GM12874 (cell line): ENCODE data around the gene HTRA2.
A peak's percentile ranks its signal among the peaks of the same experiment; 100 is the strongest.

Experiments
- TF ChIP-seq, protein P1 (sequence below): IDR thresholded peaks from 2 replicates; pipeline ENCODE4 v1.5.1; 2011; ENCODE audit warnings: low read depth, mild to moderate bottlenecking, control low read depth, low read length, moderate library complexity; ENCODE audit not compliant: insufficient read depth

The HTRA2 gene

DNA sequence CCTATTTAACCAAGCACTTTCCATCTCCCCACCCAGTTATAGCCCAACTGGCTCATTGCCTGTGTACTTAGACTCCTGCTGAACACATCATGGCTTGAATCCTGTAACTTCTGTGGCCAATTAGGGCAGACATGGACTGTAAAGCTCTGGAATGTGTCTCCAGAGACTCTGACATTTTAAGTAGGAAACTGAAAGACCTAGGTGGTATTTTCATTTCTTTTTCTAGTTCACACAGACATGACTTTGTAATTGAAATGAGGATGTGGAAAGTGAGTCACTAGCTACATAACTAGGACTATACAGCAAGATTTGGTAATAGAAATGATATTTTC, 37.0 kb downstream of the HTRA2 start:
- TF ChIP-seq, protein P1, sequence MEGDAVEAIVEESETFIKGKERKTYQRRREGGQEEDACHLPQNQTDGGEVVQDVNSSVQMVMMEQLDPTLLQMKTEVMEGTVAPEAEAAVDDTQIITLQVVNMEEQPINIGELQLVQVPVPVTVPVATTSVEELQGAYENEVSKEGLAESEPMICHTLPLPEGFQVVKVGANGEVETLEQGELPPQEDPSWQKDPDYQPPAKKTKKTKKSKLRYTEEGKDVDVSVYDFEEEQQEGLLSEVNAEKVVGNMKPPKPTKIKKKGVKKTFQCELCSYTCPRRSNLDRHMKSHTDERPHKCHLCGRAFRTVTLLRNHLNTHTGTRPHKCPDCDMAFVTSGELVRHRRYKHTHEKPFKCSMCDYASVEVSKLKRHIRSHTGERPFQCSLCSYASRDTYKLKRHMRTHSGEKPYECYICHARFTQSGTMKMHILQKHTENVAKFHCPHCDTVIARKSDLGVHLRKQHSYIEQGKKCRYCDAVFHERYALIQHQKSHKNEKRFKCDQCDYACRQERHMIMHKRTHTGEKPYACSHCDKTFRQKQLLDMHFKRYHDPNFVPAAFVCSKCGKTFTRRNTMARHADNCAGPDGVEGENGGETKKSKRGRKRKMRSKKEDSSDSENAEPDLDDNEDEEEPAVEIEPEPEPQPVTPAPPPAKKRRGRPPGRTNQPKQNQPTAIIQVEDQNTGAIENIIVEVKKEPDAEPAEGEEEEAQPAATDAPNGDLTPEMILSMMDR: no peak

DNA sequence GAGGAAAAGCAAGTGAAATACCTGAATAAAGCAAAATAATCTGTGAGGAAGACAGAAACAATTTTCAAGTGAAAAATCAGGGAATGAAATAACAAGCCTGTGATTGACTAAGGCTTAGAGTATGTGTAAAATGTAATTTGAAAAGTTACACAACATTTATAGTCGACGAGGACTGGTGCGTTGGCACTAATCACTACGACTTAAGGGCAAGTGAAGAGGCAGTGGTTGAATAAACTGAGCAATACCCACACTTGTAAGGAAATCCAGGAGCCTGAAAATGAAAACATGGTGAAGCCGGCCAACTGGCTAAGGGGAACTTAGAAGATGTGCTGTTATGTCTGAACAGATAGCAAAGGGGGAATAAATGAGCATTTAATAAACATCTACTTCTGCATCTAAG, 38.1 kb downstream of the HTRA2 start:
- TF ChIP-seq, protein P1: no peak

DNA sequence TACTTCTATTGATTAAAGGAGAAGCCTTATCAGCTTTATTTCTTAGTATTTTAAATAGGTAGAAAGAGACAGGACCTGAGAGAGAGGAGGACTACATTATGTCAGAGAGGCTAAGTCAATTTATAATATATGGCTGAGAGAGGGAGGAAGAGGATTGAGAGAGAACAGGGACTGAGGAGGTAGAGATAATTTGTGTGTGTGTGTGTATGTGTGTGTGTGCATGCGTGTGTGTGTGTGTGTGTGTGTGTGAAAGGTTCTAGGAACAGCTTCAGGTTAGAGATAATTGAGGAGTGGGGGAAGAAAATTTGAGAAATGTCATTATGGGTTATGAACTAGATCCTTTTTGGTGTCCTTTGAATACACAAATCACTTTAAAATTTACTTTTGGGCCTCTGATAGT, 40.0 kb downstream of the HTRA2 start:
- TF ChIP-seq, protein P1: no peak

DNA sequence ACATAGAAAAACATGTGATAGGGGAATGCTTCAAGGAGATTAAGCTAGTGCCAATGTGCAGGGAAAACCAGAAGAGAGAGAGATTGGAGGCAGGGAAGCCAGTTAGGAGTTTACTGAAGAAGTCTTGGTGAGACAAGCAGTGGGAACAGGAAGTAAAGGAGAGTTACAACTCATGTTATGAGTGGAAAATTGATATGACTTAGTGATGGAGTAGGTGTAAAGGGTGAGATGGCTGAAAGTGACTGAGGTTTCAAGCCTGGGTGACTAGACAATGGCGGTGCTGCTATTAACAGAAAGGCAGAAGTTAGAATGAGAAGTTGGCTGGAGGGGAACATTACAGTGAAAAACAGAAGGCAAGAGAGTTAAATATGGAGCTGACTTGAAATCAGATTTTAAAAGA, 41.3 kb downstream of the HTRA2 start:
- TF ChIP-seq, protein P1: no peak

DNA sequence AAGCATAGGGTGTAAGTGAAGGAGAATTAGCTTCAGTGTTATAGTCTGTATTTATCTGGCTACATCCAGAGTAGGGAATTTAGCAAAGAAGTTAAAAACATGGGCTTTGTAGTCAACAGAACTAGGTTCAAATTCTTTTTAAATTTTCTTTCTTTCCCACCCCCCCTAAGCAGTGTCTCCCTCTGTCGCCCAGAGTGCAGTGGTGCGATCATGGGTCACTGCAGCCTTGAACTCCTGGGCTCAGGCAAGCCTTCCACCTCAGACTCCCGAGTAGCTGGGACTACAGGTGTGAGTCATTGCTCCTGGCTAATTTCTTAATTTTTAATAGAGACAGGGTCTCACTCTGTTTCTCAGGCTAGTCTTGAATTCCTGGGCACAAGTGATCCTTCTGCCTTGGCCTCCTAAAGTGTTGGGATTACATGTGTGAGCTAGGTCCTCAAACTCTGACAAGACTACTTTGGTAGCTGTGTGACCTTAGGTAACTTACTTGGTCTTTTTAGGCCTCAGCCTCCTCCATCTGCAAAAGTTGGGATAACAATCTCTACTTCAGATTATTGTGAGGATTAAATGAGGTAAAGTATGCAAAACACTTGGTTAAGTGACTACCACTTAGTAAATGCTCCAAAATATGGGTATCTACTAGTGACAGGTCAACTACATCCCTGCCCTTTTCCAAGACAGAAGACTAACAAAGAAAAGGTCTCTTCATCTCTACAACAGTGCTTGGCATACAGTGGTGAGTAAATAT, 42.6 kb downstream of the HTRA2 start:
- TF ChIP-seq, protein P1: peak; percentile 50; the same call in 1 of the 2 replicates

DNA sequence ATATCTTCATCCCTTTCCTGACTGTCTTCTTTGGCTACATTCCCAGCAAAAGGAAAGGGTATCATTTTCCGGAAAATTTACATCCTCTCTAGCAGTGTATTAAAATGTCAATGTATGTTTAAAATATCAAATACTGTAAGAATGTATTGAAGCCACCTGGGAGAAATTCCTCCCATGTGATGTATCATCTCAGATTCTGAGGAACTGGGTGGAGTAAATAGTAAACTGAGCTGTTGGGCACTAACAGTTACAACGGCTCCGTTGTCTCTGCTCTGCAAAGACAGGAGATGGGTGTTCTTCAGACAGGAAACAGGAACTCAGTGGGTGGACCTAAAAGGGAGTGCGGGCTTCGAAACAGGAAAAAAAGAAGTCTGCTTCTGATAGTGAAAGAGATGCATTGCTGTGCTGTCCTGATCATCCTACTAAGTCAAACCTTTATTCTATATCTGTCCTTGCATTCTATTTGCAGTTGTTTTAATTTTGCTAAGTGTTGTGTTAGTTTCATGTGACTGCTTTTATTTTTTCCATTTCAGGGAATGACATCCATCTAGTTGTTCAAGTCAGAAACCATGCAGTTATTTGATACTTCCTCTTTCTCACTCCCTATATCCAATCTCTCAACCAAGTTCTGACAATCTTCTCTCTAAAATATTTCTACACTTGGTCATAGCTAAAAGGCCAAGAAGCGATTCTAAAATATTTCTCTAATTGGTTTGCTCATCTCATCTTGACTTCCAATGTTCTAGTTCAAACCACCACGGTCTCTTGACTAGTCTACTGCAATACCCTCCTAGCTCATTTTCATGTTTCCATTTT, 44.2 kb downstream of the HTRA2 start:
- TF ChIP-seq, protein P1: no peak

DNA sequence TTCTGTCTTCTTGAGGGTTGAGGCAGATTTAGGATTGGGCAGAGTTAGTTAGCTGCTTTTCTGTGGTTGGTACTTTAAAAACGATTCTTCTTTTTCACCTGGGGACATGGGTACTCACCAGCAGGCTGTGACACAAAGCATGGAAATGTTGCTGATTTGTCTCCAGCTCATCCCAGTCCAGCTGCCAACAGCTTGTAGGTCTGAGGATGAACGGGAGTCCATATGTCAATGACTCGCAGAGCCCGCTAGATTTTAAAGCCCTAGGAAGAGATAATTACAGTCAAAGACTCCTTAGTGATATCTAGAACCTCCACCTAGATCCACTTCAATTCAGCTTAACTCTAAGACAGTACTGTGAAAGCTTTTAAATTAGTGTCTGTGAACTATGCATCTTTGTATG, 45.6 kb downstream of the HTRA2 start:
- TF ChIP-seq, protein P1: no peak
